Coronary artery (tissue), 2 donors: Measurements from ENCODE around the gene VAT1L.

Experiments used
- DNase-seq: peaks from one replicate; pipeline ENCODE4 v3.0.0-alpha.2; 2017; ENCODE audit warnings: low spot score
- H3K27ac ChIP-seq, 2 donors: fragments of 200-600 bp; sonication (generic); one replicate each; pipeline ENCODE4 v1.5.1; 2016 to 2019
- H3K4me3 ChIP-seq: fragments of 200-600 bp; sonication (generic); 2 replicates; pipeline ENCODE4 v1.5.1; 2016; ENCODE audit warnings: mild to moderate bottlenecking, moderate library complexity
- TF ChIP-seq, protein P1 (sequence below): fragments of 200-600 bp; sonication (generic); IDR thresholded peaks from one replicate; pipeline ENCODE4 v1.5.1; 2019; ENCODE audit warnings: antibody characterized with exemption

VAT1L gene

DNA sequence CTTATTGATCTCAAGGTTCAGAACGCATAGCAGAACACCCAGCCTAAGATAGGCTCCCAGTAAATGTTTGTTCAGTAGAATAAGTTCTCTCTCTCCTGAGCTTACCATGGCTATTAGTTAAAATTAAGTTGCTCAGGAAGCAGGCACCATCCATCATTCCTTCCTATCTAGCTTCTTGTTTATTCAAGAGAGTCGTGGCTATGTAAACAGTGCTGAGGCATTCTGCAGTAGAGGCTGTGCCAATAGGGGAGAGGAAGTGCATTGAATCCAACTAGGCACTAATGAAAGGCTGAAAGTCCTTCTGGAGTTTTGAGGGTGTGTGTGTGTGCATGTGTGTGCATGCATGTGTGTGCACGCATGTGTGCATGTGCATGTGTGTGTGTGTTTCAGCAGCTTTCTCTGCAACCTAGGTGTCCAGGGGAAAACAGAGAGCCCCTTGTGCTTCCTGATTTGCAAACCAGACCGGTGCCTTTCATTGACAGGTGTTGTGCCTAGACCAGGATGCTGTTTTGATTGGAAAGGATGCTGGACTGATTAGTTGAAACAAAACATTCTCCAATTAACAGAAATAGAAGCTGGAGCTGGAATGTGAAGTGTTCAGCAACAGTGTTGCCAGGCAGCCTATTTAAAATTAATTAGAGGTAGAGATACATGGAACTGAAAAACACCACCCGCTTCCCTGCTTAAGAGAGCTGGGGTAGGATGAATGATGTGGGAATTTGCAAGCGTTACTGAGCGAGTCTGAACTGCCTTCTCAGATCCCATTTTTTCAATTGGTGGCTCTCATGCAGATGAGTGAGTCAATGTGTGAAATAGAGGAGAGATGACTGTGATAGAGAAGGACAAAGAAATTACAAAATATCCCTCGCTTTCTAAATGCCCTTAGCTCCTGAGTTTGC, 130.7 kb downstream of the VAT1L start:
- TF ChIP-seq, protein P1, sequence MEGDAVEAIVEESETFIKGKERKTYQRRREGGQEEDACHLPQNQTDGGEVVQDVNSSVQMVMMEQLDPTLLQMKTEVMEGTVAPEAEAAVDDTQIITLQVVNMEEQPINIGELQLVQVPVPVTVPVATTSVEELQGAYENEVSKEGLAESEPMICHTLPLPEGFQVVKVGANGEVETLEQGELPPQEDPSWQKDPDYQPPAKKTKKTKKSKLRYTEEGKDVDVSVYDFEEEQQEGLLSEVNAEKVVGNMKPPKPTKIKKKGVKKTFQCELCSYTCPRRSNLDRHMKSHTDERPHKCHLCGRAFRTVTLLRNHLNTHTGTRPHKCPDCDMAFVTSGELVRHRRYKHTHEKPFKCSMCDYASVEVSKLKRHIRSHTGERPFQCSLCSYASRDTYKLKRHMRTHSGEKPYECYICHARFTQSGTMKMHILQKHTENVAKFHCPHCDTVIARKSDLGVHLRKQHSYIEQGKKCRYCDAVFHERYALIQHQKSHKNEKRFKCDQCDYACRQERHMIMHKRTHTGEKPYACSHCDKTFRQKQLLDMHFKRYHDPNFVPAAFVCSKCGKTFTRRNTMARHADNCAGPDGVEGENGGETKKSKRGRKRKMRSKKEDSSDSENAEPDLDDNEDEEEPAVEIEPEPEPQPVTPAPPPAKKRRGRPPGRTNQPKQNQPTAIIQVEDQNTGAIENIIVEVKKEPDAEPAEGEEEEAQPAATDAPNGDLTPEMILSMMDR, result no peak
- peak overlapping the region in 1 of 2 donors; percentile 51 for H3K27ac ChIP-seq
- no peak overlapping the region for H3K4me3 ChIP-seq
- no peak for DNase-seq

DNA sequence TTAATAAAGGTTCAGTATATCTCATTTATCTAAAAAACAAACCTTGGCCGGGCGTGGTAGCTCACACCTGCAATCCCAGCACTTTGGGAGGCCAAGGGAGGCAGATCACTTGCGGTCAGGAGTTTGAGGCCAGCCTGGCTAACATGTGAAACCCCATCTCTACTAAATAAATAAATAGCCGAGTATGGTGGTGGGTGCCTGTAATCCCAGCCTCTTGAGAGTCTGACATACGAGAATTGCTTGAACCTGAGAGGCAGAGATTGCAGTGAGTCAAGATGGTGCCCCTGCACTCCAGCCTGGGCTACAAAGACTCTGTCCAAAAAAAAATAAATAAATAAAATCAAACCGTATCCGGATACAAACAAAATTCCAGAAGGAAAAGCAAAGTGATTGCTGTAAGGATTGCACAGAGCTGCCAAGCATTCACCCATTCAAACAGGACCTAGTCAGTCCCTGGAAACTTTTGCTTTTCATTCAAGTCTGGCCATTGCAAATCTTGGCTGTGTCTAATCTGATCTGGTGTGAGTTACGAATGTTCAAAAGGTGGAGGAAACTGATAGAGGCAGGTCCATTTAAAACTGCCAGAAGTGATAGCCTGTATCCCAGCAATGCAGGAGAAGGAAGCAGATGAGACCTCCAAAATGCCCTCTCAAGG, 131.5 kb downstream of the VAT1L start:
- Histone ChIP-seq H3K4me3 (no peak overlapping the region), H3K27ac (no peak overlapping the region)
- no peak for DNase-seq
- TF ChIP-seq, protein P1, result no peak

DNA sequence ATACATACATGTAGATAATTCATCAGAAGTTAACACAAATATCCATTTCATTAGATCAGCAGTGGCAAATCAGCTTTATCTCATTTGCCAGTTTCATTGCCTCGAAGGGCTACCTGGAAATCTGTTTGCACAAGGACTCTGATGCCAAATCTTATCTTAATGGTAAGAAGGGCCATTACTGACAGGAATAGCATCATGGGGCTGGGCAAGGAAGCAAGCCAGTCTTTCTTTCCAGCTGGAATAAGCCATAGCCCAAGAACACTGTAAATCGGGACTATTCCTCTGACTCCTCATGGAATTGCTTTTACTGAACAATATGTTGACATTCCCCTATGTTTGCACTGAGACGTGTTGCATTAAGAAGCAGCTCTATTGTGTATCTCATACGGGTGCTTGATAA, 132.6 kb downstream of the VAT1L start:
- Histone ChIP-seq H3K4me3 (no peak overlapping the region), H3K27ac (no peak overlapping the region)
- DNase-seq, result no peak
- TF ChIP-seq, protein P1, result no peak

DNA sequence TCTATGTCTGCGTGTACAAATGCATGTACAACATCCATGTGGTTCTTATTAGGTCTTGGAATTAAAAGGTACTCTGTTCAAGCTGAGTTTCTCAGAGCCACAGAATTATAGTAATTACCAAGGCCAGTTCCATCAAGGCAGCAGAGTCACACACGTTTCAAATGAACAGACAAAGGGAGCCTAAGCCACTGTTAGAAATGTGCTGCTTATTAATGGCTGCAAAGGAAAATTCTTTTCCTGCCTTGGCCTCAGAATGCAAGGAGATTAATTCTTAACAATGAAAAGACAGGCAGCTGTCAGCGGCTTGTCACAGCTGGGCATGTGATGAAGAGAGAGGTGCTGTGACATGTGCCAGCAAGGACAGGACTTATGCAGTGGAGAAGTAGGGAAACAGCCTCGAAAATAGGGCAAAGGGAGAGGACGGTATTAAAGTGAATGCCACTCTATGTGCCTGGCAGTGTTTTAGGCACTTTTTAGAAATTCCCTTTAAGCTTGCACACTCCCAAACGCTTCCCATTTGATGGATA, 133.9 kb downstream of the VAT1L start:
- H3K4me3 ChIP-seq, result no peak overlapping the region
- TF ChIP-seq, protein P1, result no peak
- no peak for DNase-seq
- no peak overlapping the region for H3K27ac ChIP-seq

DNA sequence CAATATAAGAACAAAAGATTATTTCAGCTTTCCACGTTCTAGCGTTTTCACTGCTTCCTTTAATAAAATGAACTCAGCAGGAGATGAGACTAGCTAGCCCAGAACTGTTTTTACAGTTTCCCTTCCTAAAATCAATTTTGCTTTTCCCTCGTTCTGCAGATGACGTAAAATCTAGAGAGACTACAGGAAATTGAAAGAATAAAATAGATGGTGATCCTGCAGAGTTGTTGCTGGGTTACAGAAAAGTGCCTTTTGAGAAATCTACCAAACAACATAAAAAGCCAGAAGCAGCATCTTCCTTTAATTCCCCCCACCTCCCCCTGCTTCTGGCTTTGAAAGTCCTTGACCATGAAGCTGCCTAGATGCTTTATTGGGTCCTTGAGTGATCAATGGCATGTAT, 137.2 kb downstream of the VAT1L start:
- Histone ChIP-seq H3K27ac (no peak overlapping the region), H3K4me3 (no peak overlapping the region)
- TF ChIP-seq, protein P1, result no peak
- DNase-seq, result no peak

DNA sequence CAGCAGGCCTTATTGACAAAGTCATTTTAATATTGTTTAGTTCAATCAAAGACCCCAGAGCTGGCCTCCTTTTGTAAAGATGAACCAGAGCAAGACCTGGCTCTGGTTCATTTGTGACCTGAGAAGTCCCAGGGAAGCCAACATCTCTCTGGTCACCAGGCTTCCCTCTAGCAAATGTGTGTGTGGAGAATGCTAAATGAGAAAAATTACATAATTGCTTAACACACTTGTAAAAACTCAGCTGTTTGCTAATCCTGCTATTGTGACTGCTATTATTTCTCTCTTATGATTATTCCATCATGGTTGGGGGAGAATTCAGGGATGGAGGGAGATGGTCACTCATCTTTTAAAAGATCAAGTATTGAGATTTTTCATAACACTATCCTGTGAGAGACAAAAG, 139.7 kb downstream of the VAT1L start:
- no peak overlapping the region for H3K27ac ChIP-seq
- TF ChIP-seq, protein P1, result no peak
- H3K4me3 ChIP-seq, result no peak overlapping the region
- DNase-seq, result no peak
